Neural progenitor cell (in vitro differentiated cells): ENCODE measurements around the gene PHLDB2. TPM values are rescaled to one million over a fixed set of nuclear protein-coding genes. Genes with fewer than 3 reads are reported as not detected.

Experiments used
- DNase-seq: peaks from one replicate; pipeline ENCODE4 v3.0.0-alpha.2; 2016; ENCODE audit warnings: low spot score
- H2AFZ ChIP-seq: fragments of 200-600 bp; sonication (generic); replicated peaks from 2 replicates; pipeline ENCODE4 v1.6.1; 2016; ENCODE audit warnings: antibody characterized with exemption
- H3F3A ChIP-seq: fragments of 200-600 bp; sonication (generic); 2 replicates; pipeline ENCODE4 v1.6.1; 2016; ENCODE audit warnings: antibody characterized with exemption, low read depth
- H3K27ac ChIP-seq: fragments of 200-600 bp; sonication (generic); 2 replicates; pipeline ENCODE4 v1.5.1; 2016; ENCODE audit warnings: mild to moderate bottlenecking
- H3K27me3 ChIP-seq: fragments of 200-600 bp; sonication (generic); 2 replicates; pipeline ENCODE4 v1.6.1; 2016; ENCODE audit warnings: mild to moderate bottlenecking, moderate library complexity
- H3K36me3 ChIP-seq: fragments of 200-600 bp; sonication (generic); 2 replicates; pipeline ENCODE4 v1.5.1; 2016
- H3K4me1 ChIP-seq: fragments of 200-600 bp; sonication (generic); 2 replicates; pipeline ENCODE4 v1.6.1; 2016; ENCODE audit warnings: mixed run types
- H3K4me2 ChIP-seq: fragments of 200-600 bp; sonication (generic); 2 replicates; pipeline ENCODE4 v1.6.1; 2016
- H3K4me3 ChIP-seq: fragments of 200-600 bp; sonication (generic); 2 replicates; pipeline ENCODE4 v1.5.1; 2016
- H3K79me2 ChIP-seq: fragments of 200-600 bp; sonication (generic); 2 replicates; pipeline ENCODE4 v1.6.1; 2016; ENCODE audit warnings: low read depth
- H3K9ac ChIP-seq: fragments of 200-600 bp; sonication (generic); 2 replicates; pipeline ENCODE4 v1.6.1; 2016
- H3K9me3 ChIP-seq: fragments of 200-600 bp; sonication (generic); 2 replicates; pipeline ENCODE4 v1.5.1; 2016; ENCODE audit warnings: low read depth
- H4K20me1 ChIP-seq: fragments of 200-600 bp; sonication (generic); 2 replicates; pipeline ENCODE4 v1.6.1; 2016; ENCODE audit warnings: low read depth
- H3K27ac Mint-ChIP-seq: 3 replicates; pipeline ENCODE4 v1.8.0; 2021; ENCODE audit warnings: mixed read lengths
- H3K27me3 Mint-ChIP-seq: 2 replicates; pipeline ENCODE4 v1.8.0; 2022; ENCODE audit warnings: low read depth, mild to moderate bottlenecking, inconsistent platforms, moderate library complexity, mixed read lengths; ENCODE audit not compliant: insufficient read depth
- H3K36me3 Mint-ChIP-seq: 3 replicates; pipeline ENCODE4 v1.8.0; 2021; ENCODE audit warnings: mixed read lengths
- H3K4me1 Mint-ChIP-seq: 3 replicates; pipeline ENCODE4 v1.8.0; 2021; ENCODE audit warnings: mixed read lengths
- H3K4me3 Mint-ChIP-seq: 3 replicates; pipeline ENCODE4 v1.8.0; 2021; ENCODE audit warnings: mild to moderate bottlenecking, moderate library complexity, mixed read lengths
- H3K9me3 Mint-ChIP-seq: 3 replicates; pipeline ENCODE4 v1.8.0; 2020; ENCODE audit warnings: mixed read lengths
- CTCF ChIP-seq: fragments of 200-600 bp; sonication (generic); IDR thresholded peaks from 2 replicates; pipeline ENCODE4 v1.5.1; 2017; ENCODE audit warnings: antibody characterized with exemption, mild to moderate bottlenecking
- EZH2 ChIP-seq: fragments of 200-600 bp; sonication (generic); IDR thresholded peaks from 2 replicates; pipeline ENCODE4 v1.6.1; 2017; ENCODE audit warnings: antibody characterized with exemption, mild to moderate bottlenecking, moderate library complexity
- EZH2phosphoT487 ChIP-seq: fragments of 200-600 bp; sonication (generic); IDR thresholded peaks from 2 replicates; pipeline ENCODE4 v1.6.1; 2017; ENCODE audit warnings: antibody characterized with exemption
- total RNA-seq: library from RNA; depleted of rRNA; stranded (reverse); fragments of >200 nt; gene quantifications from 2 replicates; pipeline ENCODE4 v1.2.3, GENCODE V29; 2015; ENCODE audit warnings: low replicate concordance

The PHLDB2 gene
- total RNA-seq, 1 donor from 2014 or later, result 15.9 TPM

GRCh38 chr3:111939873-111940272 is 80.8 kb downstream of the PHLDB2 start:
- TF ChIP-seq CTCF, result no peak
- H3K27ac ChIP-seq, result no peak overlapping the region
- Mint-ChIP-seq H3K4me1 (no peaks in the 10 kb centered on the region), H3K4me3 (no peak overlapping the region), H3K36me3 (peaks cover 45% of the 10 kb centered on the region), H3K27ac (no peak overlapping the region), H3K9me3 (no peaks in the 10 kb centered on the region), H3K27me3 (no peaks in the 10 kb centered on the region)
- no peaks in the 10 kb centered on the region for H3K4me1 ChIP-seq
- no peaks in the 10 kb centered on the region for H3F3A ChIP-seq
- H3K79me2 ChIP-seq, result no peaks in the 10 kb centered on the region
- H3K9ac ChIP-seq, result no peak overlapping the region
- H3K27me3 ChIP-seq, result no peaks in the 10 kb centered on the region
- DNase-seq, result no peak
- no peaks in the 10 kb centered on the region for H3K36me3 ChIP-seq
- no peak overlapping the region for H2AFZ ChIP-seq
- H3K9me3 ChIP-seq, result no peaks in the 10 kb centered on the region
- H3K4me2 ChIP-seq, result no peak overlapping the region
- no peak overlapping the region for H3K4me3 ChIP-seq
- no peaks in the 10 kb centered on the region for H4K20me1 ChIP-seq

GRCh38 chr3:111943533-111943932 is 84.5 kb downstream of the PHLDB2 start:
- H2AFZ ChIP-seq, result no peak overlapping the region
- Mint-ChIP-seq H3K4me1 (peaks cover 19% of the 10 kb centered on the region), H3K9me3 (no peaks in the 10 kb centered on the region), H3K36me3 (peaks cover 29% of the 10 kb centered on the region), H3K27me3 (no peaks in the 10 kb centered on the region), H3K27ac (no peak overlapping the region), H3K4me3 (no peak overlapping the region)
- H3K9ac ChIP-seq, result no peak overlapping the region
- H3K27ac ChIP-seq, result no peak overlapping the region
- no peaks in the 10 kb centered on the region for H3K27me3 ChIP-seq
- no peaks in the 10 kb centered on the region for H3F3A ChIP-seq
- no peaks in the 10 kb centered on the region for H4K20me1 ChIP-seq
- H3K79me2 ChIP-seq, result no peaks in the 10 kb centered on the region
- TF ChIP-seq EZH2 (no peak), CTCF (no peak), EZH2phosphoT487 (no peak)
- H3K9me3 ChIP-seq, result no peaks in the 10 kb centered on the region
- H3K4me2 ChIP-seq, result no peak overlapping the region
- DNase-seq, result no peak
- no peaks in the 10 kb centered on the region for H3K36me3 ChIP-seq
- H3K4me3 ChIP-seq, result no peak overlapping the region
- H3K4me1 ChIP-seq, result no peaks in the 10 kb centered on the region

- TF ChIP-seq CTCF (no peak), EZH2 (no peak), EZH2phosphoT487 (no peak)
- Histone ChIP-seq H3K4me1 (no peaks in the 10 kb centered on the region), H3K36me3 (no peaks in the 10 kb centered on the region), H3K79me2 (no peaks in the 10 kb centered on the region), H3K4me2 (no peak overlapping the region), H3K9ac (no peak overlapping the region), H3F3A (no peaks in the 10 kb centered on the region), H2AFZ (no peak overlapping the region), H4K20me1 (no peaks in the 10 kb centered on the region), H3K4me3 (no peak overlapping the region), H3K27ac (no peak overlapping the region), H3K27me3 (no peaks in the 10 kb centered on the region), H3K9me3 (no peaks in the 10 kb centered on the region)
- Mint-ChIP-seq H3K4me1 (peaks cover 24% of the 10 kb centered on the region), H3K27me3 (no peaks in the 10 kb centered on the region), H3K36me3 (peaks cover 23% of the 10 kb centered on the region), H3K27ac (no peak overlapping the region), H3K4me3 (no peak overlapping the region), H3K9me3 (no peaks in the 10 kb centered on the region)
- no peak for DNase-seq
Observed at GRCh38 chr3:111944372-111944771, 85.3 kb downstream of the PHLDB2 start.

GRCh38 chr3:111947231-111947630 is 88.2 kb downstream of the PHLDB2 start:
- H3K27me3 ChIP-seq, result no peaks in the 10 kb centered on the region
- Mint-ChIP-seq H3K27me3 (no peaks in the 10 kb centered on the region), H3K4me3 (no peak overlapping the region), H3K27ac (no peak overlapping the region), H3K36me3 (peaks cover 9% of the 10 kb centered on the region), H3K9me3 (no peaks in the 10 kb centered on the region), H3K4me1 (peaks cover 24% of the 10 kb centered on the region)
- H3K4me2 ChIP-seq, result no peak overlapping the region
- no peak for TF ChIP-seq EZH2
- TF ChIP-seq CTCF, result no peak
- TF ChIP-seq EZH2phosphoT487, result no peak
- no peaks in the 10 kb centered on the region for H3K36me3 ChIP-seq
- H2AFZ ChIP-seq, result no peak overlapping the region
- H3K9ac ChIP-seq, result no peak overlapping the region
- H4K20me1 ChIP-seq, result no peaks in the 10 kb centered on the region
- no peaks in the 10 kb centered on the region for H3K79me2 ChIP-seq
- H3F3A ChIP-seq, result no peaks in the 10 kb centered on the region
- H3K27ac ChIP-seq, result no peak overlapping the region
- no peaks in the 10 kb centered on the region for H3K9me3 ChIP-seq
- DNase-seq, result no peak
- H3K4me3 ChIP-seq, result no peak overlapping the region
- peaks cover 3% of the 10 kb centered on the region for H3K4me1 ChIP-seq
